Smooth muscle cell (in vitro differentiated cells): ENCODE data around the gene SFXN2. TPM values are rescaled to one million over a fixed set of nuclear protein-coding genes. Genes with fewer than 3 reads are reported as not detected.

Experiments used
- DNase-seq: peaks from one replicate; lab custom pipeline; 2025; ENCODE audit not compliant: unreplicated experiment; lab: John Stamatoyannopoulos, UW
- H2AFZ ChIP-seq: fragments of 200-600 bp; sonication (generic); 2 replicates; pipeline ENCODE4 v1.6.0; 2016; ENCODE audit warnings: antibody characterized with exemption, low read depth, mild to moderate bottlenecking
- H3F3A ChIP-seq: fragments of 200-600 bp; sonication (generic); 2 replicates; pipeline ENCODE4 v1.6.0; 2017; ENCODE audit warnings: antibody characterized with exemption, low read depth
- H3K27ac ChIP-seq: fragments of 200-600 bp; sonication (generic); 2 replicates; pipeline ENCODE4 v1.5.1; 2016; ENCODE audit warnings: low read depth, mild to moderate bottlenecking
- H3K27me3 ChIP-seq: fragments of 200-600 bp; sonication (generic); 2 replicates; pipeline ENCODE4 v1.6.1; 2016; ENCODE audit warnings: low read depth, mild to moderate bottlenecking
- H3K36me3 ChIP-seq: fragments of 200-600 bp; sonication (generic); 2 replicates; pipeline ENCODE4 v1.5.1; 2016; ENCODE audit warnings: low read depth
- H3K4me1 ChIP-seq: fragments of 200-600 bp; sonication (generic); 2 replicates; pipeline ENCODE4 v1.5.1; 2016; ENCODE audit warnings: low read depth
- H3K4me2 ChIP-seq: fragments of 200-600 bp; sonication (generic); 2 replicates; pipeline ENCODE4 v1.6.0; 2016; ENCODE audit warnings: mild to moderate bottlenecking
- H3K4me3 ChIP-seq: fragments of 200-600 bp; sonication (generic); 2 replicates; pipeline ENCODE4 v1.5.1; 2016; ENCODE audit warnings: mild to moderate bottlenecking
- H3K79me2 ChIP-seq: fragments of 200-600 bp; sonication (generic); 2 replicates; pipeline ENCODE4 v1.6.0; 2016; ENCODE audit warnings: low read depth, mild to moderate bottlenecking
- H3K9ac ChIP-seq: fragments of 200-600 bp; sonication (generic); 2 replicates; pipeline ENCODE4 v1.6.0; 2016; ENCODE audit warnings: low read depth
- H3K9me3 ChIP-seq: fragments of 200-600 bp; sonication (generic); replicated peaks from 2 replicates; pipeline ENCODE4 v1.5.1; 2016; ENCODE audit warnings: low read depth
- H4K20me1 ChIP-seq: fragments of 200-600 bp; sonication (generic); 2 replicates; pipeline ENCODE4 v1.6.0; 2016; ENCODE audit warnings: low read depth
- WGBS: methylation state at CpG from one replicate; pipeline ENCODE4 v1.1.7; 2016; ENCODE audit warnings: low lambda C conversion rate; 5-methylcytosine and 5-hydroxymethylcytosine counted together
- polyA plus RNA-seq: library from polyadenylated mRNA; unstranded; fragments of >200 nt; fragmentation: Nextera tagmentation; extraction: Ambion mirVana; gene quantifications from 2 replicates; pipeline ENCODE4 v1.2.1, GENCODE V29; 2016
- total RNA-seq: library from RNA; depleted of rRNA; stranded (reverse); fragments of >200 nt; gene quantifications from 2 replicates; pipeline ENCODE4 v1.2.3, GENCODE V29; 2014
- TF ChIP-seq, protein P1 (sequence below): fragments of 200-600 bp; sonication (generic); IDR thresholded peaks from 2 replicates; pipeline ENCODE4 v1.5.1; 2017; ENCODE audit warnings: borderline replicate concordance, mild to moderate bottlenecking, antibody characterized with exemption; ENCODE audit not compliant: insufficient read depth, poor library complexity, severe bottlenecking

Gene SFXN2
- total and polyA plus RNA-seq, 2 experiments from 2014 or later, result 2.0 to 2.9 TPM

DNA sequence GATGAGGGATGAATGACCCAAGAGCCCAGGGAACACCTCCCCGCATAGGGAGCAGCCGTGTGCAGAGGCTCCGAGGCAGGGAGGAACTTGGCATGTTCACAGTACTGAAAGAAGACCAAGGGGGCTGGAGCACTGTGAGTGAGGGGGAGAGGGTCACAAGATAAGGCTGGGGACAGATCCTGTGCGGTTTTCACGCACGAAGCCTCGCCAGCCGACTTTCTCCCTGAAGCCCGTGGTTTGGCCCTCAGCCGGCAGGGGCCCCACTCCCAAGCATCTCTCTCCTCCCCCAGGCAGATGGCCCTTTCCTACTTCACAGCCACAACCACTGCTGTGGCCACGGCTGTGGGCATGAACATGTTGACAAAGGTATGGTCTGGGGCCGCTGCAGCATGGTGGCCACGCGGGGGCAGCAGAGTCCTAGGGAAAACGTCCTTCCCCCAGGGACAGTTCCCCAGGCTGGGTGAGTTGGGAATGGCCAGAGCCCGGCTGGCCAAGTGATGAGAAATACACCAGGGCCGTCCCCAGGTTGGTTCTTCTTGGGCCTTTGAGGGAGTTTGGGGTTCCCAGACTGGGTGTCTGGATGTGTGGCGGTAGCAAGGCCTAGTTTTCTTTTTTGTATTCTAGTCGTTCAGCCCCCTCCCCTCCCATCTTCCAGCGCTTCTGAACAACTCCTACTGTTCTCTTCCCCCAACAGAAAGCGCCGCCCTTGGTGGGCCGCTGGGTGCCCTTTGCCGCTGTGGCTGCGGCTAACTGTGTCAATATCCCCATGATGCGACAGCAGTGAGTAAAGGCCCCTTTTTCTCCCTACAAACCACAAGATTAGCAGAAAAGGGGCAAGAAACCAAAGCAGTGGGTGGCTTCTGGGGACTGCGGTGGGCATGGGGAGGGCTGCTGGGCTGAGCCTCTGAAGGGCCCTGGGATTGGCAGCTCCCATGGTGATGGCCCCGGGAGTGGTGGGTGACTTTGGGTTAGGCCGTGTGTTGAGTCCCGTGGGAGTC, 14.9 kb downstream of the SFXN2 start:
- H3K4me1 ChIP-seq, result no peaks in the 10 kb centered on the region
- DNase-seq, result peak; percentile 57
- TF ChIP-seq, protein P1, sequence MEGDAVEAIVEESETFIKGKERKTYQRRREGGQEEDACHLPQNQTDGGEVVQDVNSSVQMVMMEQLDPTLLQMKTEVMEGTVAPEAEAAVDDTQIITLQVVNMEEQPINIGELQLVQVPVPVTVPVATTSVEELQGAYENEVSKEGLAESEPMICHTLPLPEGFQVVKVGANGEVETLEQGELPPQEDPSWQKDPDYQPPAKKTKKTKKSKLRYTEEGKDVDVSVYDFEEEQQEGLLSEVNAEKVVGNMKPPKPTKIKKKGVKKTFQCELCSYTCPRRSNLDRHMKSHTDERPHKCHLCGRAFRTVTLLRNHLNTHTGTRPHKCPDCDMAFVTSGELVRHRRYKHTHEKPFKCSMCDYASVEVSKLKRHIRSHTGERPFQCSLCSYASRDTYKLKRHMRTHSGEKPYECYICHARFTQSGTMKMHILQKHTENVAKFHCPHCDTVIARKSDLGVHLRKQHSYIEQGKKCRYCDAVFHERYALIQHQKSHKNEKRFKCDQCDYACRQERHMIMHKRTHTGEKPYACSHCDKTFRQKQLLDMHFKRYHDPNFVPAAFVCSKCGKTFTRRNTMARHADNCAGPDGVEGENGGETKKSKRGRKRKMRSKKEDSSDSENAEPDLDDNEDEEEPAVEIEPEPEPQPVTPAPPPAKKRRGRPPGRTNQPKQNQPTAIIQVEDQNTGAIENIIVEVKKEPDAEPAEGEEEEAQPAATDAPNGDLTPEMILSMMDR, result peak; percentile 94
- no peaks in the 10 kb centered on the region for H3K36me3 ChIP-seq
- H2AFZ ChIP-seq, result no peak overlapping the region
- no peaks in the 10 kb centered on the region for H3F3A ChIP-seq
- H3K27me3 ChIP-seq, result no peaks in the 10 kb centered on the region
- H3K4me3 ChIP-seq, result no peak overlapping the region
- no peaks in the 10 kb centered on the region for H4K20me1 ChIP-seq
- no peaks in the 10 kb centered on the region for H3K9me3 ChIP-seq
- WGBS, result 59% methylated on average over 30 of the region's 30 CpGs
- H3K27ac ChIP-seq, result no peak overlapping the region
- no peak overlapping the region for H3K9ac ChIP-seq
- H3K79me2 ChIP-seq, result peaks cover under 1% of the 10 kb centered on the region
- H3K4me2 ChIP-seq, result no peak overlapping the region

DNA sequence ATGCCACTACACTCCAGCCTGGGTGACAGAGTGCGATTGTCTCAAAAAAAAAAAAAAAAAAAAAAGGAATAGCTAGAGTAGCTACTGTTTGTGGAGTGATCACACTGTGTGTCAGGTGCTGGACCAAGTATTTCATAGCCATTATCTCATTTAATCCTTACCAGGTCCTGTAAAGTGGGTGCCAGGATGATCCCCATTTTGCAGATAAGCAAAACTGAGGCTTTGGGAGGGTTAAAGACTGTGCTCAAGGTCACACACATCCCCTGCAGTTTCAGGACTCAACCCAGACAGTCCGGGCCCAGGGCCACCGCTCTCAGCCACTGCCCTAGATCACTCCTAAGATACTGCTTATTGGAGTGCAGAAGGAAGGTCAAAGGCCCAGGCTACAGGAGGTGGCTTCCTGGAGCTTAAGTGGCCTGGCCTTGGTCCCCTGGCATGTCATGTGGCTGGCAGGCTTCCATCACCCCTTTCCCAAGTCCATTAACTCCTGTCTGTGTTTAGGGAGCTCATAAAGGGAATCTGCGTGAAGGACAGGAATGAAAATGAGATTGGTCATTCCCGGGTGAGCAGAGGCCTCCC, 16.9 kb downstream of the SFXN2 start:
- H3K36me3 ChIP-seq, result no peaks in the 10 kb centered on the region
- no peak overlapping the region for H3K9ac ChIP-seq
- no peak for DNase-seq
- H2AFZ ChIP-seq, result no peak overlapping the region
- WGBS, result 100% methylated on average over 5 of the region's 5 CpGs
- no peak overlapping the region for H3K4me2 ChIP-seq
- no peaks in the 10 kb centered on the region for H3F3A ChIP-seq
- no peaks in the 10 kb centered on the region for H3K4me1 ChIP-seq
- TF ChIP-seq, protein P1, result no peak
- H3K27me3 ChIP-seq, result no peaks in the 10 kb centered on the region
- H3K4me3 ChIP-seq, result no peak overlapping the region
- H4K20me1 ChIP-seq, result no peaks in the 10 kb centered on the region
- H3K27ac ChIP-seq, result no peak overlapping the region
- no peaks in the 10 kb centered on the region for H3K9me3 ChIP-seq
- no peaks in the 10 kb centered on the region for H3K79me2 ChIP-seq

DNA sequence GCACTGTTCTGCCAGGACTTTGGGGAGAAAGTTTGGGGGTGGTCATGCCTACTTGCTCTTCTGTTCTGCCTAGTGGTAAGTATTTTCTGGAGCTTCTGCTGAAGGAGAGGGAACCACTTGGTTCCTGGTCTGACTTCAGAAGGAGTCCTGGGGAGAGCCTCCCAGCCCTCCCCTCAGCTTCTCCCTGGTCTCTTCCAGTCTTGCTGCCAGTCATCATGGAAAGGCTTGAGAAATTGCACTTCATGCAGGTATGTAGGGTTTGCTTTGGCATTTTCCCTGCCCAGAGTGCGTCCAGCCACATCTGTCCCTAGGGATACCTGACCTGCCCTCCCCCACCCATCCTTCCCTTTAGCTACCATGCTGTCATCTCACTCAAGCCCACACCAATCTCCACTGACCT, 18.2 kb downstream of the SFXN2 start:
- no peak for DNase-seq
- Histone ChIP-seq H3F3A (no peaks in the 10 kb centered on the region), H2AFZ (no peak overlapping the region), H3K9ac (no peak overlapping the region), H3K4me3 (no peak overlapping the region), H3K9me3 (no peaks in the 10 kb centered on the region), H3K4me2 (no peak overlapping the region), H3K4me1 (no peaks in the 10 kb centered on the region), H4K20me1 (no peaks in the 10 kb centered on the region), H3K27me3 (no peaks in the 10 kb centered on the region), H3K27ac (no peak overlapping the region), H3K79me2 (no peaks in the 10 kb centered on the region), H3K36me3 (no peaks in the 10 kb centered on the region)
- 0% methylated on average over 1 of the region's 1 CpG for WGBS
- TF ChIP-seq, protein P1, result no peak
